NCI-H1694 treated with DMSO at 0.1 percent for 48 hours (cell line): ENCODE results near the gene NPHP1.
A peak's percentile ranks its signal among the peaks of the same experiment; 100 is the strongest.
"Not testable (repeated sequence)": the region's sequence is repeated elsewhere in the genome, so short reads cannot be mapped to it uniquely, and the experiment has no call there.

Source experiments
- DNase-seq: peaks from one replicate; lab custom pipeline; 2025; lab: John Stamatoyannopoulos, UW

NPHP1 gene

GRCh38 chr2:110197452-110197851 is 7.4 kb downstream of the NPHP1 start:
- DNase-seq, result no peak

DNA sequence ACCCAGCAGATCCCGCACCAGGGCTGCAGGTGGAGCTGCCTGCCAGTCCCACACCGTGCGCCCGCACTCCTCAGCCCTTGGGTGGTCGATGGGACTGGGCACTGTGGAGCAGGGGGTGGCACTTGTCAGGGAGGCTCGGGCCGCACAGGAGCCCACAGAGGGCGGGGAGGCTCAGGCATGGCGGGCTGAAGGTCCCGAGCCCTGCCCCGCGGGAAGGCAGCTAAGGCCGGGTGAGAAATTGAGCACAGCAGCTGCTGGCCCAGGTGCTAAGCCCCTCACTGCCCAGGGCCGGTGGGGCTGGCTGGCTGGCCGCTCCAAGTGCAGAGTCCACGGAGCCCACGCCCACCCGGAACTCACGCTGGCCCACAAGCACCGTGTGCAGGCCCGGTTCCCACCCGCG is 14.6 kb downstream of the NPHP1 start:
- not testable (repeated sequence) for DNase-seq

DNA sequence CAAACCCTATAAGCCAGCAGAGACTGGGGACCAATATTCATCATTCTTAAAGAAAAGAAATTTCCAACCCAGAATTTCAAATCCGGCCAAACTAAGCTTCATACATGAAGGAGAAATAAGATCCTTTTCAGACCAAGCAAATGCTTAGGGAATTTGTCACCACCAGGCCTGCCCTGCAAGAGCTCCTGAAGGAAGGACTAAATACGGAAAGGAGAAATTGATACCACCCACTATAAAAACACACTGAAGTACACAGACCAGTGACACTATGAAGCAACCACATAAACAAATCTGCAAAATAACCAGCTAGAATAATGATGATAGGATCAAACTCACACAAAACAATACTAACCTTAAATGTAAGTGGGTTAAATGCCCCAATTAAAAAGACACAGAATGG is 22.4 kb downstream of the NPHP1 start:
- DNase-seq, result no peak

DNA sequence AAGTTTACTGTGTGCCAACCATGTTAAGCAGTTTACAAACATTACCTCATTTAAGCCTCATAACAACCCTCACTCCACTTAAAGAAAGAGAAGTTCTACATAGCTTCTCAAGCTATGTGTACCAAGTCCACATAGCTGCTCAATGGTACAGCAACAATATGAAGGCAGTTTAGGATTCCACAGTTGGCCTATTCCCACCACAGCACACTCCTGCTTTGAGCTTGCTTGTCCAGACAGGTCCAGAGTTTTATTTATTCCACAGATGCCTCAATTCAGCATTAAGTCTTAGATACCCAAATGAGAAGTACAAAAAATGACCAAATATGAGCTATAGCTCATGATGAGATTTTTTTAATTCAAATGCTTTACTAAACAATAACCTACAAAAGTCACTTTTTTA is 24.8 kb downstream of the NPHP1 start:
- DNase-seq, result no peak

DNA sequence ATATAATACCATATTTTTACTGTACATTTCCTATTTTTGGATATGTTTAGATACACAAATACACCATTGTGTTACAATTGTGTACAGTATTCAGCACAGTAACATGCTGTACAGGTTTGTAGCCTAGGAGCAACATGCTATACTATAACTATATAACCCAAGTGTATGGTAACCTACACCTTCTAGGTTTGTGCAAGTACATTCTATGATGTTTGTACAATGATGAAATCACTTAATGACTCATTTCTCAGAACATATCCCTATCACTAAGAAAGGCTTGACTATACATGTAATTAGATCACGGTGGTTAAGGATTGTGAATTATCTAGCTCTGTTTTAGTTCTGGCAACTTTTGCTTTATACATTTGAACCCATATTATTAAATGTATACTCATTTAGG is 31.3 kb downstream of the NPHP1 start:
- DNase-seq, result no peak

- no peak for DNase-seq
Observed at GRCh38 chr2:110172506-110172905, 32.3 kb downstream of the NPHP1 start.

GRCh38 chr2:110170102-110170501 is 34.7 kb downstream of the NPHP1 start:
- no peak for DNase-seq

DNA sequence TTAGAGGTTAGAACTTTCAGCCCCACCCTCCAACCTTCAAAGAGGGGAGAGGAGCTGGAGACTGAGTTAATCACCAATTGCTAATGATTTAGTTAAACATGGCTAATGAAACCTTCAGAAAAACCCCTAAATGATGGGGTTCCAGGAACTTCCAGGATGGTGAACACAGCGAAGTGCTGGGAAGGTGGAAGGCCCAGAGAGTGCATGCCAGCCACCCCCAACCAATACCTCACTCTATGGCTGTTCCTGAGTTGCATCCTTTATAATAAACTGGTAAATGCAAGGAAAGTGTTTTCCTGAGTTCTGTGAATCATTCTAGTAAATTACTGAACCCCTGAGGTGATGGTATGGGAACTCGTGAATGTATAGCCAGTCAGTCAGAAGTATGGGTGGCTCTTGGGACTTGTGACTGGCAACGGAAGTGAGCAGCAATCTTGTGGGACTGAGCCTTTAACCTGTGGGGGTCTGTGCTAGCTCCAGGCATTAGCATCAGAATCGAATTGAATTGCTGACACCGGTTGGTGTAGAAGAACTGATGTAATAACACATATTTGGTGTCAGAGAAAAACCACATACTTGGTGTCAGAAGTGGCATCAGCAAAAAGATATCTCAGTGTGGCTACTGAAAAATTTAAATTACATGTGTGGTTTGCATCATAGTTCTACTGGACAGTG is 37.4 kb downstream of the NPHP1 start:
- no peak for DNase-seq

GRCh38 chr2:110166266-110166665 is 38.5 kb downstream of the NPHP1 start:
- DNase-seq, result no peak

- DNase-seq, result peak; percentile 44
Observed at GRCh38 chr2:110157153-110157793, 47.5 kb downstream of the NPHP1 start.

DNA sequence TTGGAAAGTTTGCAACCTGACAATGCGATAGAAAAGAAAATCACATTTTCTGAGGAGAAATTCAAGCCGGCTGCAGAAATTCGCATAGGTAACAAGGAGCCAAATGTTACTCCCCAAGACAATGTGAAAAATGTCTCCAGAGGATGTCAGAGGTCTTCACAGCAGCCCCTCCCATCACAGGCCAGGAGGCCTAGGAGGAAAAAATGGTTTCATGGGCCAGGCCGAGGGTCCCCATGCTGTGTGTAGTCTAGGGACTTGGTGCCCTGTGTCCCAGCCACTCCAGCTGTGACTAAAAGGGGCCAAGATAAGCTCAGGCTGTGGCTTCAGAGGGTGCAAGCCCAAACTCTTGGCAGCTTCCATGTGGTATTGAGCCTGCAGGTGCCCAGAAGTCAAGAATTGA is 50.0 kb downstream of the NPHP1 start:
- not testable (repeated sequence) for DNase-seq

- DNase-seq, result not testable (repeated sequence)
Observed at GRCh38 chr2:110154188-110154587, 50.6 kb downstream of the NPHP1 start.

DNA sequence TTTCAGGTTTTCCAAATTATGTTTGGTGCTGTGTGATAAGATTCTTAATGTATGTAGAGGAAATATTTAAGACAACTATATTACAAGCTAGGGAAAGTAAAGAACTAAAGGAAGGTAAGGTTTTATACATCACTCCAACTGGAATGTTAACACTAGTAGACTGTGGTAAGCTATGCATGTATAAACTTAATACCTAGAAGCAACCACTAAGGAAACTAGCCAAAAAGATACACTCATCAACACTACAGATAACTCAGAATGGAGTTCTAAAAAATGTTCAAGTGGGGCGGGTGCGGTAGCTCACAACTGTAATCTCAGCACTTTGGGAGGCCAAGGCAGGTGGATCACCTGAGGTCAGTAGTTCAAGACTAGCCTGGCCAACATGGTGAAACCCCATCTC is 51.4 kb downstream of the NPHP1 start:
- no peak for DNase-seq

DNA sequence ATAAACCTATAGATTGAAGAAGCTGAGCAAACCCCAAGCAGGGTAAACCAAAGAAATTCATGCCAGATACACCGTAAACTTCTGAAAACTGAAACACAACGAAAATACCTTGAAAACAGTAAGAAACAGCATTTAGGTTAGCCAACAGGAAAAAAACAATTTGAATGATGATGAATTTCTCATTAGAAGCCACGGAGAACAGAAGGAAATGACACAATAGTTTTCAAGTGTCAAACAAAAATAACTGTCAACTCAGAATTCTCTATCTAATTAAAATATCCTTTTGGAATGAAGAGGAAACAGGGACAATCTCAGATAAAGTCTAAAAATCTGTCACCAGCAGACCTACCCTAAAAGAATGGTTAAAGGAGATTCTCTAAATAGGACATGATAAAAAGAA is 51.9 kb downstream of the NPHP1 start:
- DNase-seq, result no peak

DNA sequence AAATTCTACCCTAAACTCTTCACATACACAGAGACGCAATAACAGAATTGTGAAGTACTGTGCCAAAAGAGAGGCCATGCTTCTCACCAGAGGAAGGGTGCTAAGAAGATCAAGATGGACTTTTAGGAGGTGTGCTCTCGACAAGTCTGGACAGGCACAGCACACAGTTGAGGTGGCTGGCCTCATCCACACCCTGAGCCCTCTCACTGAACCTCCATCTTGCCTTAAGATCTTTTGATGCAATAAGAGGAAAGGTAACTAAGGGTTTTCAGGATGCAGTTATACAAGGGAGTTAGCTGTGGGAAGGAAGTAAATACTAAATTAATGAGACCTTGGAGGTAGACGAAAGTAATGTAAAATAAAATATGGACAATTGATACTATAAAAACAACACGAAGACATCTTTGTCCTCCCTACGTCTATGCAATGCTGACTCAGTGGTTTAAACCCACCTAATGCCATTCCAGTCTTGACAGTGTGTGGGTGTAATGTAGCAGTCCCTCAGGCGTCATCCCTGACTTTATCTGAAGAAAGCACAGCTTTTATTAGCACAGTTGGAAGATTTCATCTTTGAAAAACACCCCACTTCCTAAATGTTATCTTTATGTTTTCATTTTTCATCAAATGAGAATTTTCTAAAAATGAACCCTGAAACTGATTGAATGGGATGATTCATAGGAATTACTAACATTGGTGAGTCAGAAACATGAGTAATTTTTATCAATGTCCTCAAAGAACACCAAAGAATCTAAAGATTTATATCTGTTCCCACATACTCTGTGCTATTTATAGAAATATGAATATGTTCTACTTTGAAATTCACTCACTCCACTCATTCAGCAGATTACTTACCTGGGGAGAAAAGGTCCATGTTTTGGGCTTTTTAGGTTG is 55.2 kb downstream of the NPHP1 start:
- no peak for DNase-seq

- DNase-seq, result no peak
Observed at GRCh38 chr2:110146945-110147332, 57.9 kb downstream of the NPHP1 start.

DNA sequence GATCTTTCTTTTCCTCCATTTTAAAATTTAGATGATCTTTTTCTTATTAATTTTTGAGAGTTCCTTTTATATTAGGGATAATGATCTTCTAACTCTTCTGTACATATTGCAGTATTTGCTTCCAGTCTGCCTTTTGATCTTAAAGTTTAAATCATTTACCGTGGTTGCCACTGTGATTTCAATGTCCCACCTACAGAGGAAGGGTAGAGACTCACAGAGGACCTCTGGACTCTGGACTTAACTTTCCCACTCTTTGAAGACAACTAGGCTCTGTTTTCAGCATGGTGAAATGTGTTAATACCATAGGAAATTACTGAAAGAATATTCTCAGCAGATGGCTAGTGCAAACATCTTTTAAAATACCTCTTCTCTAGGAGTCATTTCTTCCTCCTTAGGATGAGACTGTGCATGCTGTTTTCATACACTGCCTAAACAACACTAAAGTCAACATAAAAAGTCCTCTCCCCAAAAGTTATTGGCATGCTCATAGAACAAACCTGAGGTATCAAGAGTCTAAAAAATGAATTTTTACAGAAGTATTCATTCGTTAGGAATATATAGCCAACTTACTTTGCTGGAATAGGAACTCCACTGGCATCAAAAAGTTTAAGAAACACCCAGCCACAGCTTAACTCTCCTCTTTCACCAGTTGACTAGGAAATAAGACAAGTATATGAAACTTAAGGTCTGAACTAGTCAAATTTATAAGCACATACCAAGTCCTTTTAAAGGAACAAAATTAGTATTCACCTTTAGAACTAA is 58.4 kb downstream of the NPHP1 start:
- no peak for DNase-seq

DNA sequence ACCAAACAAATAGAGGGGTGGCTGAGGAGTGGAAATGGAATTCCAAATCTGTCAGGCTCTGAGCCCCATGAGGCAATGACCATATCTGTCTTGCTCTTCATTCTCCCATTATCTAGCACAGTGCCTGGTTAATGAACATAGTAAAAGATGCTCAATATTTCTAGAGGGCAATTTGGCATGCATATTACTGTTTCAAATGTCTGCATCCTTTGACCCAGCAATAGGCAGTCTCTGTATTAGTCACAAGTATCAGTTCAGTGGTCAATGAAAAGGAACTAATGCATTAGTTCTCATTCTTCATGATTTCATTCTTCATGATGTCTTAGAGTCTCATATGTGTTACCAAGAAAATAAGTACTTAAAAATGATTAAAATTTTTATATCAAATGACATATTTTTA is 60.8 kb downstream of the NPHP1 start:
- DNase-seq, result no peak

GRCh38 chr2:110140401-110140800 is 64.4 kb downstream of the NPHP1 start:
- DNase-seq, result no peak

DNA sequence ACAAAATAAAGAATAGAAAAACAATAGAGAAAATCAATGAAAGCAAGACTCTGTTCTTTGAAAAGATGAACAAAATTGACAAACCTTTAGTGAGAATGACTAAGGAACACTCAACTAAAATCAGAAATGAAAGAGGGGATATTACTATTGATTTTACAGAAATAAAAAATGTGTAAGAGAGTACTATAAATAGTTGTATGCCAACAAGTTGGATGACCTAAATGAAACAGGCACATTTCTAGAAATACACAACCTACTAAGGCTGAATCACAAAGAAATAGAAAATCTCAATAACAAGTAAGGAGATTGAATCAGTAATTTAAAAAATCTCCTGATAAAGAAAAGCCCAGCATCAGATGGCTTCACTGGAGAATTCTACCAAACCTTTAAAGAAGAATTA is 70.8 kb downstream of the NPHP1 start:
- DNase-seq, result no peak

DNA sequence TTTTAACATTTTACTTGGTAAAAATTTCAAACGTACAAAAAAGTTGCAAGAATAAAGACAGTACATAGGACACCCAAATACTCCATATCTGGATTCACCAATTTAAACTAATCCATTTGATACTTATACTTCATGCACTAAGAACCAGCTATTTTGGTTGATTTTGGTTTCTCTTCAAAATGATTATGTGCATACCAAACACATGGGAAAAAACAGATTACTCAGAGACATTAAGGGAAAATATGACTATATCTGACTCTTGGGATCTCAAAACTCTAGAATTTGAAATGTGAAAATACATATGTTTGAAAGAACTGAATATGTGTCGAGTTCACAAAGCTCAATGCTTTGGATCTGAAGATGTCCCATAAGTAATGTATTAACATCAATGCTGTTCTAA is 73.6 kb downstream of the NPHP1 start:
- DNase-seq, result no peak

- no peak for DNase-seq
Observed at GRCh38 chr2:110130757-110131156, 74.1 kb downstream of the NPHP1 start.
